Neural progenitor cell (in vitro differentiated cells): ENCODE measurements around the gene SHC3.

ENCODE experiments used
- CTCF ChIP-seq: fragments of 200-600 bp; sonication (generic); IDR thresholded peaks from 2 replicates; pipeline ENCODE4 v1.5.1; 2017; ENCODE audit warnings: antibody characterized with exemption, mild to moderate bottlenecking
- EZH2 ChIP-seq: fragments of 200-600 bp; sonication (generic); IDR thresholded peaks from 2 replicates; pipeline ENCODE4 v1.6.1; 2017; ENCODE audit warnings: antibody characterized with exemption, mild to moderate bottlenecking, moderate library complexity

- TF ChIP-seq CTCF (no peak), EZH2 (no peak)
Observed at GRCh38 chr9:89107406-89107805, 71.2 kb downstream of the SHC3 start.
